Activated T-helper 1 cell treated with anti-CD3 and anti-CD28 coated beads, Interleukin-2, amount 50 U/mL, for 16 hours (primary cell): ENCODE results near the gene PTMS.
"Not testable (repeated sequence)": the region's sequence is repeated elsewhere in the genome, so short reads cannot be mapped to it uniquely, and the experiment has no call there.

Source experiments
- DNase-seq, 2 donors: peaks; one replicate each; pipeline ENCODE4 v3.0.0-alpha.2; 2020; ENCODE audit warnings: low read depth in 1 of 2, low spot score in 1 of 2

The PTMS gene

GRCh38 chr12:6765634-6766581 lies at the start of gene PTMS:
Gene PTMS, plus strand, starts transcription at chr12:6766363. Its CDS starts 343 bp downstream, at chr12:6766706.
- DNase-seq = no peak

- DNase-seq = no peak
Observed at GRCh38 chr12:6716874-6717437, 49.2 kb upstream of the PTMS start.

- DNase-seq = no peak
Observed at GRCh38 chr12:6722863-6723262, 43.3 kb upstream of the PTMS start.

- peak; percentile 88 to 90 for DNase-seq
Observed at GRCh38 chr12:6723607-6724408, 42.4 kb upstream of the PTMS start, which contains the start of gene COPS7A. Gene COPS7A, plus strand, starts transcription at chr12:6724046. Its CDS starts 611 bp downstream, at chr12:6724657.

GRCh38 chr12:6724409-6724797 lies 41.8 kb upstream of the PTMS start:
- DNase-seq = no peak

GRCh38 chr12:6725350-6725749 lies 40.8 kb upstream of the PTMS start:
- DNase-seq = no peak

- DNase-seq = no peak
Observed at GRCh38 chr12:6729186-6729585, 37.0 kb upstream of the PTMS start.

- DNase-seq = no peak
Observed at GRCh38 chr12:6730169-6730568, 36.0 kb upstream of the PTMS start.

GRCh38 chr12:6734506-6735387 lies 31.4 kb upstream of the PTMS start:
- no peak for DNase-seq

- DNase-seq = no peak
Observed at GRCh38 chr12:6735448-6736191, 30.5 kb upstream of the PTMS start.

GRCh38 chr12:6736754-6737153 lies 29.4 kb upstream of the PTMS start:
- DNase-seq = no peak

GRCh38 chr12:6742080-6742479 lies 24.1 kb upstream of the PTMS start:
- not testable (repeated sequence) for DNase-seq

GRCh38 chr12:6742834-6743233 lies 23.3 kb upstream of the PTMS start:
- DNase-seq = no peak

- not testable (repeated sequence) for DNase-seq
Observed at GRCh38 chr12:6743300-6743699, 22.9 kb upstream of the PTMS start.

GRCh38 chr12:6745741-6746525 lies 20.2 kb upstream of the PTMS start:
- DNase-seq = no peak

- no peak for DNase-seq
Observed at GRCh38 chr12:6747216-6747615, 18.9 kb upstream of the PTMS start.

- DNase-seq = no peak
Observed at GRCh38 chr12:6748761-6749160, 17.4 kb upstream of the PTMS start.

GRCh38 chr12:6750506-6750905 lies 15.7 kb upstream of the PTMS start:
- DNase-seq = no peak

- DNase-seq = no peak
Observed at GRCh38 chr12:6751767-6752166, 14.4 kb upstream of the PTMS start.
